Activated gamma-delta T cell treated with anti-CD3 and anti-CD28 coated beads, Interleukin-2, amount 50 U/mL, for 16 hours (primary cell): ENCODE results near the gene ERCC1.
"Not testable (repeated sequence)": the region's sequence is repeated elsewhere in the genome, so short reads cannot be mapped to it uniquely, and the experiment has no call there.

ENCODE experiments used
- DNase-seq: peaks from one replicate; pipeline ENCODE4 v3.0.0-alpha.2; 2020; ENCODE audit warnings: low read depth

The ERCC1 gene

DNA sequence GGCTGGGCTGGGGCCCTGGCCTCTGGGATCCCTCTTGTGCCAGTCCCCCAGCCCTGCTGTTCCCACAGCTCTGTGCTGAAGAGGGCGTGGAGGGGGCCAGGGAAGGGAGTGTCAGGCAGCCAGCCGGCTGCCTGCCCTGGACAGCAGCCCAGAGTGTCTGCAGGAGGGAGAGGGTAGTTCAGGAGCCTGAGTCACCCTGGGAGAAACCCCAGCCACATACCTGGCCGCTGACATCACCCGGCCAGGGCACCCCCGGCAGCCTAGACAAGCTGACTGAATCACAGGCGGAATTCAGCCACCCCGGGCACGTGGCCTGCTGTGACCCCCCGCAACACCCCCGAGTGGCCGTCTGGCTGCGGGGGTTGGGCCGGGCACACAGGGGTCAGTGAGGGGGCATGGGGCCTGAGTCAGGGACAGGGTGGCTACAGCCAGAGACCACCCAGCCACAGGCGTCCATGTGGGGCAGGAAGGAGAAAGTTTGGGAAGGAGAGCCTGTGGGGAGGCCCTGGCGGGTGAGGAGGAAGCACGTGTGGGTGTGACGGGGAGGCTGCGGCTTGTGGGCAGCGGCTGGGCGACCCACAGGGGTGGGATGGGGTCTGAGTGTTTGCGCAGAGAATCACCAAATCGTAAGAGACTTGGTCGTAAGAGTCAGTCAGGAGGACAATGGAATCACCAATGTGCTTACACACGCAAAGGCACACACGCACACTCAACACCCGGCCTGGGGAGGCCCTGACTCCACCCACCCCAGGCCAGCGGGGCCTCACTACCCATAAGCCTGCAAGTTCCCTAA, 32.2 kb upstream of the ERCC1 start:
- peak; percentile 67 for DNase-seq

DNA sequence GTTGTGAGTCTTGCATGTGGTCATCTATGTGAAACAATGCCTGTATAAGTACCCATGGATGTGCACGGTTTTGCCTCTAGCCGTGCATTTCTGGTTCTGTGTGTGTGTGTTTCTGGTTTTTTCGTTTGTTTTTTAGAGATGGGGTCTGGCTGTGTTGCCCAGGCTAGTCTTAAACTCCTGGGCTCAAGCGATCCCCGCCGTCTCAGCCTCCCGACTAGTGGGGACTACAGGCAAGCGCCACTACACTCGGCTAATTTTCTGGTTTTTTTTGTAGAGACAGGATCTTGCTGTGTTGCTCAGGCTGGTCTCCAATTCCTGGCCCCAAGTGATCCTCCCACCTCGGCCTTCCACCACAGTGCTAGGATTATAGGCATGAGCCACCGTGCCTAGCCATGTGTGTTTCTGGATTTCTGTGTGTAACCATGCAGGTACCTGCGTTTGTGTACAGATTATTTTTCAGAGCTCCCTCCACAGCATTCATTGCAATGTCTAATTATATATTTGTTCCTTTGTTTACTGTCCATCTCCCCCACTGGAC, 28.2 kb upstream of the ERCC1 start:
- no peak for DNase-seq

DNA sequence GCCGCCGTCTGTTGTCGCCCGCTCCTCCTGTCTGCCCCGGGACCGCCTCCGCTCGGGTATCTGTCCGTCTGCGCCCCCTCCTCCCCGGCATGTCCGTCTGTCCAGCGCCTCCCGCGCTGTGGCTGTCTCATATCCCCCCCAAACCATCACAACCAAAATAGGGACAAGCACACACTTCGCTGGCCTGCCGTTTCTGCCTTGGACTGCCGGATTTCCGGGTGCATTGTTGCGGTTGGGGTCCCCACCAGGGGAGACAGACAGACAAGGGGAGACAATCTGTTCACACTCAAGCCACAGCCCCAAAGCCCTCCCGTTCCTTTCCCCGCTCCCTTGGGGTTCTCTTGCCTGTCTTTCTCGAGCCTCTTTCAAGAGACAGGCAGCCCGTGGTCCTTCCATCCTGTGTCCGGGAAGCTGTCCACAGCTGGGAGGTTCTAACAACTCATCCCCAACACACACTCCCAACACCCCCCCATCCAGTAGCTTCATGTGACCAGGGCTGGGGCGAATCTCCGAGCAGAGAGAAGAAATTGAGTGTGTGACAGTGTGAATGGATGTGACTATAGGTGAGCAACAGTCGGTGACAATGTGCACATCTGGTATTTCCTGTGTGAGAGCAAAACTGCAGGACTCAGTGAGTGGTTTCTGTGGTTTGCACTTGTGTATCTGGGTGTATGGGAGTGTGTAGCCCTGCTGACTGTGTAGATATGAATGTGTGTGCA, 27.6 kb upstream of the ERCC1 start:
- no peak for DNase-seq

DNA sequence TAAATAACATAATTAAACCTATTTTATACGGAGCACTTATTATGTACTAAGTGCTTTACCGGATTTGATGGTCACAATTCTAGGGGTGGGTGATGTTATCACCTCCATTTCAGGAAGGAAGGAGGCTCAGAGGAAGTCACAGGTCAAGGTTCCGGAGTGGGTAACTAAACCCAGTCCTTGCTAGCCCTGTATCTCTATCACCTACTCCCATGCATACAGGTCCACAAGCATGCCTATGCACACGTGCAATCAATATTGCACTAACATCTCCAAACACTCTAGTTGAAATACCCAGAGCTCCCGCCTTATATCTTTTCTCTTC, 26.3 kb upstream of the ERCC1 start:
- DNase-seq: no peak

DNA sequence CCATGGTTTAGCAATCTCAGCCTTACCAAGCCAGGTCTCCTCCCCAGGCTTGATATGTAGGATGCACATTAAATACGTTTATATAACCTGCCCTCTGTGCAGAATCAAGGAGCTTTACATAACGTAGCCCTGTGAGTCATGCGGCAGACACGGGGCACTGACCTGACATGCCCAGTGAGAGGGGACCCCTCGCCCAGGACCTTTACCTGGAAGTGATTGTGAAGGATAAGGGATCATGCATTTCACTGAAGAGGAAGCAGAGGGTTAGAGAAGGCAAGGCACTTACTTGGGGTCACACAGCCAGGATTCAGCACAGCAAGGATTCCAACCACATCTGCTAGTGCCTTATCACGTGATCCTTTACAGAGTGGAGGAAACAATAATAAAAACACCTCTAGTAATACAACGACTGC, 25.2 kb upstream of the ERCC1 start:
- DNase-seq: no peak

DNA sequence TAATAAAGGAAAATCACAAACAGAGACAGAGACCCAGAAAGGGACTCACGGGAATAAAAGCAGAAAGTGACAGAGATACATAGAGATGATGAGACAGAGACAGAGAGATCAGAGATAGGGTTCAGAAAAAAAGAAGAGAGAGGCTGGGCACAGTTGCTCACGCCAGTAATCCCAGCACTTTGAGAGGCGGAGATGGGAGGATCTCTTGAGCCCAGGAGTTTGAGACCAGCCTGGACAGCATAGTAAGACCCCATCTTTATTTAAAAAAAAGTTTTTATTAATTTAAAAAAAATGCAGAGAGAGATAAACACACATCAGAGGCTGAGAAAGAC, 24.7 kb upstream of the ERCC1 start:
- DNase-seq: no peak

DNA sequence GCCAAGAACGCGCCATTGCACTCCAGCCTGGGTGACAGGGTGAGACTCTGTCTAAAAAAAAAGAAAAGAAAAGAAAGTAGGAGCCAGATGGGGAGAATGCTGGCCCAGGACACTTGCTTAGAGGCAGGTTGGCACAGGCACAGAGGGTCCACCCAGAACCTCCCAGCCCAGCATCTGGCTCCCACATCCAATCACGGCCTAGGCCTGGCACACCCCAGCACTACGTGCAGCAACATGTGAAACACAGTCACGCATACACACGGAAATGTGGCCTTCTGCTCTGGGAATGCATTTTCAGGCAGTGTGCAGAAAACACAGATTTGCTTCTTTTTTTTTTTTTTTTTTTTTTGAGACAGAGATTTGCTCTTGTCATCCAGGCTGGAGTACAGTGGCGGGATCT, 23.2 kb upstream of the ERCC1 start:
- no peak for DNase-seq

DNA sequence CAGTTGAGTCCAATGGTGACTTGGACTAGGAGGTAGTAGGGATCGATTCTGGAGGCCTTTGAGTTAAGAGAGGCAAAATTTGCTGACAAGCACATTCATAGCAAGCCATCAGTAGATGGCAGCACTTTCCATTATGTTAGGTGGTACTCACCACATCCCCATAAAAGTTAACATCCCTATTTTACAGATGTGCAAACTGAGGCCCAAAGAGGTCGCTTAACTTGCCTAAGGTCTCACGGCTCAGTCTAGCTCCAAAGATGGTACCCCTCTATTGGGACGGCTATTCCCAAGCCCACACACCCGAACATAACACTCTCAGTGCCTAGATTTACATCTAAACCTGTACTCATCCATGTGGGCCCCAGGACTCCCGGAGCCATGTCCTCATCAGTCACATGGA, 22.6 kb upstream of the ERCC1 start:
- no peak for DNase-seq

DNA sequence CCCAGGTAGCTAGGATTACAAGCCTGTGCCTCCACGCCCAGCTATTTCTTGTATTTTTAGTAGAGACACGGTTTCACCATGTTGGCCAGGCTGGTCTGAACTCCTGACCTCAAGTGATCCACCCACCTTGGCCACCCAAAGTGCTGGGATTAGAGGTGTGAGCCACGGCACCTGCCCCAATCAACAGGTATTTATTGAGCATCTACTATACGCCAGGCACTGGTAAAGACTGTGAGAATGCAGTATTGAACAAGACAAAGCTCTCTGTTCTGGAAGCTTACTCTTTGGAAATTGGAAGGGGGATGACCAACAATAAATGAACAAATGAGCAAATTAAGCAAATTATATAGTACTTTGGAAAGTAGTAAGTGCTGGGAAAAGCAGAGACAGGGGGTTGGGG, 21.4 kb upstream of the ERCC1 start:
- no peak for DNase-seq

DNA sequence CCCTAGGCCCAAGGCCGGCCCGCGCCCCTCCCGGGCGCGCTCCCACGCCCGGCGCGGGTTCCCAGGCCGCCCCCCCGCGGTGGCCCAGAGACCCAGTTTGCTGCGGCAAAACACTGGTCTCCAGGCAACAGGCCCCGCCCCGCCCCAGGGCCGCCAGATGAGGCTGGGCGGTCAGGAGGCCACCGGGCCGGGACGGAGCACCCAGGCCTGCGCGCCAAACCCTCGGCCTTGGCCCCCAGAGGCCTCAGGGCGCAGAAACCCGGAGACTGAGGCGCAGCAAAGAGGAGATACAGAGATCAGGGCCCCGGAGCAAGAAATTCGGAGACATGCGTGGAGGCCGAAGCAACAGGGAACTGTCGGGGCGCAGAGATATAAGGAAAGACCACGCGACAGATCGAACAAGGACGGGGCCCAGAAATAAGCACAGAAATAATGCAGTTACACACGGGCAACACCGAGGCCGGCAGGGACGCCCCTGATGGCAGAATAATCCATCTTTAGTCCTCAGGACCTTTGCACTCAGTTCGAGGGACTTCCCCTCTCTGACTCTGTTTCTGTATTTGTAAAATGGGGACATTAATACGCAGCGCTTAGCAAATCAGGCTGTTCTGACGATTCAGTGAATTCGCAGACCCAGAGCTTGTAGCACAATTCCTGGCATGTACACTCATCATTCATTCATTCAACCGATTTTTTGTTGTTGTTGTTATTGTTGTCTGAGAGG, 20.8 kb upstream of the ERCC1 start:
- DNase-seq: peak; percentile 66

DNA sequence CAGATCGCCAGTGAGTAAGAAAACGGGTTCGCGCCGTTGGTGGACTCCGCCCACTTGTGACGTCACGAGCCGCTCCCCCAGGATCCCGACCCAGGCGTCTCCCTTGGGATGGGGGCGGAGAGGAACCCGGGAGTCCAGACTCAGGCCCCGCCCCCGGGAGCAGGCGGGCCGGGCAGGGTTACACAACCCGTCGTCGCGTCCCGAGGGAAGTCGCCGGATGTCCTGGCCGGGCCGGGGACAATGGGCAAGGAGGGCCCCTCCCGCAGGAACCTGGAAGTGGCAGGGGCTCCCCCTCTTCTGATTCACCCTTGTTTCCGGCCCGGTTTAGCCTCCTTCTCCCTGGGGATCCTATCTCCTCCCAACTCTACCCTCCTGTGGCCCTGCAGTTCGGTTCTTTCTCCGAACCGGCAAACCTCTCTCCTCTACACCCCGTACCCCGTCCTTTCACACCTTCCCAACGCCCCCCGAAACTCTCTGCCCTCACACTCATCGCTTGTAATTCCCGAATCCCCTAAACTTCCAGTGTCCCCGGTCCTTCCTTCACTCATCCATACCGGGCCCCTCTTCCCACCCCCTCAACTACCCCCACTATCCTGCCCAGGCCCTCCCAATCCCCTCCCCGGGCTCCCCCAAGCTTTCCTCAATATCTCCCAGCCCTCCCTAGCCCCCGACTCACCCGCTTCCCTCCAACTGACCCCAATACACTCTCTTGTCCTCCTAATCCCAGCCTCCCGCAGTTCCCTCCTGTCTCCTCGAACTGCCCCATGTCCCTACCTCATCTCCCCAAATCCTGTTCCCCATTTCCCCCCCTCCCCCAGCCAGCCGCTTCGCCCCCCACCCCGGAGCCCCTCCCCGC, 20.0 kb upstream of the ERCC1 start:
- peak; percentile 20 for DNase-seq

DNA sequence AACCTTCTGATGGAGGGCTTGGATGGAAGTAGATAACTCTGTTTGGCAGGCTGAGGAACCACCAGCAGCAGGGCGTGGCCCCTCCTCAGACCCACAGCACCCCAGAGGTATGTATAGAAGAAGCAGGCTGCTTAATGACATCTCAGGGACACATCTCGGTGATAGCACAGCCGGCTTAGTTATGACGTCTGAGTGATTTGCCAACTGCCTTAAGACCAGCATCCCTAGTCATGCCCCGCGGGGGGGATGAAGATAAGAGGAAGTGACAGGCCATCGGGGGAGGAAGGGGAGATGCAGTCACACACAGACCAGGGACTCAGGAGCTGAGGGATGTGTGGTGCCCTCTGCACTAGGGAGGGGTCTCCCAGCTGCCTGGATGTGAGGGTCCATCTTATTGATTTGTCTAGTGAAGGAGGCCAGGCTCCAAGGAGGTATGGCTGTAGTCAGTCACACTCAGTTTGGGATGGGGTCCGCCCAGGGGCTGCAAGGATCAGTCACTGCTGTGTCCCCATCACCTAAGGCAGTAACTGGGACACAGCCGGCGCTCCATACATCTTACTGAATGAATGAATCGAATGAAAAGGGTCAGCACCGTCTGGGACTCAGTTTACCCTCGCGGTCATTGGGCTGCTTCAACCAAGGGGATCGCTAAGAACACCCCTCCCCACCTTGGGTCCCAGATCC, 19.2 kb upstream of the ERCC1 start:
- DNase-seq: no peak

DNA sequence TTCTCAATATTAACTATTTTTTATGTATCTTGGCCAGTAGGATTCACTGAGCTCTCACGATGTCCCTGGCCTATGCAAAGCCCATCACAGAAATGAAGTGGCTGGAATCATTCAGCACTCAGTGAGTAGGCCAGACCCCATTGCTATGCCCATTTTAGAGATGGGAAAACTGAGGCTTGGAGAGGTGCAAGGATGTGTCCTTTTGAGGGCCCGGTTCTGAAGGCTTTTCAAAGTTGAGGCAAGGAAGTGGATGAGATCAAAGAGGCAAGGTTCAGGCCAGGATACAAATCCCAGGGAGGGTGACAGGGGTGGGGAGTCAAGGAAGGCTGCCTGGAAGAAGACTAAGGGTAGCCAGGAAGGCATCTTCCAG, 18.7 kb upstream of the ERCC1 start:
- no peak for DNase-seq

DNA sequence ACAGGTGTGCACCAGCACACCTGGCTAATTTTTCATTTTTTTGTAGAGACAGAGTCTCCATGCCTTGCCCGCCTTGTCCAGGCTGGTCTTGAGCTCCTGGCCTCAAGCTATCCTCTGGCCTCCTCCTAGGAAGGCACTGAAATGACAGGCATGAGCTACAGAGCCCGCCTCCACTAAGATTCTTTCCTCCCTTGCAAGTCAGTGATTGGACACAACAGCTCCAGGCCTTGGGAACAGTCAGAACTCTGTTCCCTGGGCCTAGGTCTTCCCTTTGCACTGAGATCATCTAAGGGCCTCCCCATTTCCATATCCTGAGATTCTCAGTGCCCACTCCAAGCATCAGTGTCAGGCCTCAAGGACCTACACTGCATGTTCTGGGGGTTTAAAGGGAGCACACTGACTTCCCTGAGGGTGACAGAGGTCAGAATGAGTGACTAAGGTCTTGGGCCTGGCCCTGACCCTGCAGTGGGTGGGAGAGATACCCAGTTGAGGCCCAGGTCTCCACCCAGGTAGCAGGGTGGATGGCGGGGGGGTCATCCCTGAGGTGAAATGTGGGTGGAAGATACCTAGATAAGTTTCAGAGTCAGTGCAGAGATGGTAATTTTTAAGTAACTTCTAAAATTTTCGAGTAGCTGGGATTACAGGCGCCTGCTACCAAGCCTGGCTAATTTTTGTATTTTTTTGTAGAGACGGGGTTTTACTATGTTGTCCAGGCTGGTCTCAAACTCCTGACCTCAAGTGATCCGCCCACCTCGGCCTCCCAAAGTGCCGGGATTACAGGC, 17.3 kb upstream of the ERCC1 start:
- DNase-seq: no peak

DNA sequence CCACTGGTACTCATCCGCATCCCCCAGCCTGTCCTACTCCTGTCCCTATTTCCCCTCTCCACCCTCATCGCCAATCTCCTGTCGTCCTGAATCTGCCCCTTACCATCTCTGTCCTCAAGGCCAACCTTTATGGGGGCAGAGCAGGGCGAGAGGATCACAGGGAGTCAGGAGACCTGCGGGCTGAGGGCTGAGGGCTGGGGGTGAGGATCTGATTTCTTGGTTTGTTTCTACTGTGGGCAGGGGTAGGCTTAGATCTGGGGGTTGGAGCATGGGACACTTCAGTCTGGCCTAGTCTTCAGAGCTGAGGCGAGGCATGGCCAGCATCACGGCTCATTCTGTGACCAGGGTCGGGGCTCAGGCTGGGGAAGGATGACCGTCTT, 16.5 kb upstream of the ERCC1 start:
- no peak for DNase-seq

DNA sequence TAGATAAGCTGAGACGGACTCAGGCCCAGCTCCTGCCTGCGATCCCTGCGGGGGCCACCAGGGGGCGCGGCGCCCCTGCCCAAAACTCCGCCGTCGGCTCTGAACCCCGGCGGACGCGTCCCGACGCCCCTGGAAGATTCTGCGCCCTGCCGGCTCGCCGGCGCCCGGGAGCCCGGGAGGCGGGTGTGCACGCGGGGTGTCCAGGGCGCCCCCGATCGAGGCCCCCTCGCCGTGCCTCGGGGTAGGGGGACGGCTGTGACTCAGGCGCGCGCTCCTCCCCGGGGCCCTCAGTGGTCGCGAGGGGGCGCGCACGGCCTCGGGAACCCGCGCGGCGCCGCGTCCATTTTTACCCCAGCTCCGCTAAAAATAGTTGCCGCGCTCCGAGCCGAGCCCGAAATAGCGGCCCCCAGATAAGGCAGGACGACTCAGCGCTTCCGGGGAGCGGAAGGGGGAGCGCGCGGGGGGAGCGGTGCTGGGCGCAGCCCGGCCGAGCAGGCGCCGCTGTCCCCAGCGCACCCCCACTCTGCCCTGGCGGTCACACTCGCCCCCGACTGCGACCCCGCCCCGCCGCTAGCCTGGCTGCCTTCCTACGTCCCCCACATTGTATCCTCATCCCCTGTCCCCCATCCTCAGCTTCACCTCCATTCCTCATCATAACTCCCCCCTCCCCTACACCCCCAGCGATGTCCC, 16.0 kb upstream of the ERCC1 start:
- DNase-seq: peak; percentile 79

DNA sequence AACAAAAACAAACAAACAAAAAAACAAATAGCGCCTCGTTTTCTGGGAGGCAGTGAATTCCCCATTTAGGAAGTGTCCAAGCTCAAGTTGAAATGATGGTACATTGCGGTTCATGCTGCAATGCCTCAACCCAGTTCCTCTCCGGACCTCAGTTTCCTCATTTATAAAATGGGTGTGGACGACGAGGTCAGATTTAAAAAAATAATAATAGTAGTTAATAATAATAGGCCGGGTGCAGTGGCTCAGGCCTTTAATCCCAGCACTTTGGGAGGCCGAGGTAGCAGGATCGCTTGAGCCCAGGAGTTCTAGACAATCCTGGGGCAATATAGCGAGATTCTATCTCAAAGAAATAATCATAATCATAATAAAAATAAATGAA, 15.5 kb upstream of the ERCC1 start:
- DNase-seq: no peak

DNA sequence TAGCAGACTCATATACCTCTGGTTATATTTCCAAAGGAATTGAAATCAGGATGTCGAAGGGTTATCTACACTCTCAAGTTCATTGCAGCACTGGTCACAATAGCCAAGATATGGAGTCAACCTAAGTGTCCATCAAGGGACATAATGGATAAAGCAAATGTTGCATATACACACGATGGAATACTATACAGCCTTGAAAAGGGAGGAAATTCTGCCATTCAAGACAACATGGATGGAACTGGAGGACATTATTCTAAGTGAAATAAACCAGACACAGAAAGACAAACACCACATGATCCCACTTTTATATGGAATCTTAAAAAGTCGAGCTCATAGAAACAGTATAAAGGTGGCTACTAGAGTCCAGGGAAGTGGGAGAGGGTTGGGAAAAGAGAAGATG, 13.6 kb upstream of the ERCC1 start:
- no peak for DNase-seq

DNA sequence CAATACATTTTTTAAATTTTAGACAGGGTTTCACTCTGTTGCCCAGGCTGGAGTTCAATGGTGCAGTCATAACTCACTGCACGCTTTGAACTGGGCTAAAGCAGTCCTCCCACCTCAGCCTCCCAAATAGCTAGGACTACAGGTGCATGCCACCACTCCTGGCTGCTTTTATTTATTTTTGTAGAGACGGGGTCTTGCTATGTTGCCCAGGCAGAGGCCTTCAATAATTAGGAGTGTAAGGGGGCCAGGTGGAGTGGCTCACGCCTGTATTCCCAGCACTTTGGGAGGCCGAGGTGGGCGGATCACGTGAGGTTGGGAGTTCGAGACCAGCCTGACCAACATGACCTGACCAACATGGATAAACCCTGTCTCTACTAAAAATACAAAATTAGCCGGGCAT, 8.8 kb upstream of the ERCC1 start:
- not testable (repeated sequence) for DNase-seq

DNA sequence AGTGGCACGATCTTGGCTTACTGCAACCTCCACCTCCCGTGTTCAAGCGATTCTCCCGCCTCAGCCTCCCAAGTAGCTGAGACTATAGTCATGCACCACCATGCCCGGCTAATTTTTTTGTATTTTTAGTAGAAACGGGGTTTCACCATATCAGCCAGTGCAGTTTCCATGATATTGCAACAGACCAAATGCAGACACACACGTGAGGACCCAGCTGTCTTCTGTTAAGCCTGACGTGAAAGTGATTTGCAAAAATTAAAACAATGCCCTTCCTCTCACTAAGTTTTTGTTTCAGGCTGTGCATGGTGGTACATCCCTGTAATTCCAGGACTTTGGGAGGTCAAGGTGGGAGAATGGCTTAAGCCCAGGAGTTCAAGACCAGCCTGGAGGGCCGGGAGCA, 7.3 kb upstream of the ERCC1 start:
- not testable (repeated sequence) for DNase-seq
